GM18508 (cell line): Measurements from ENCODE around the gene BNIP3.
"Not testable (repeated sequence)": the region's sequence is repeated elsewhere in the genome, so short reads cannot be mapped to it uniquely, and the experiment has no call there.

ENCODE experiments used
- ATAC-seq: cut with Tn5 transposase; IDR thresholded peaks from one replicate; pipeline ENCODE4 v1.9.1; 2021; ENCODE audit warnings: moderate number of reproducible peaks; ENCODE audit not compliant: insufficient read depth, unreplicated experiment

BNIP3 gene

GRCh38 chr10:131959841-131960240 lies 21.9 kb downstream of the BNIP3 start:
- ATAC-seq: no peak

GRCh38 chr10:131955591-131956340 lies 26.0 kb downstream of the BNIP3 start:
- no peak for ATAC-seq

DNA sequence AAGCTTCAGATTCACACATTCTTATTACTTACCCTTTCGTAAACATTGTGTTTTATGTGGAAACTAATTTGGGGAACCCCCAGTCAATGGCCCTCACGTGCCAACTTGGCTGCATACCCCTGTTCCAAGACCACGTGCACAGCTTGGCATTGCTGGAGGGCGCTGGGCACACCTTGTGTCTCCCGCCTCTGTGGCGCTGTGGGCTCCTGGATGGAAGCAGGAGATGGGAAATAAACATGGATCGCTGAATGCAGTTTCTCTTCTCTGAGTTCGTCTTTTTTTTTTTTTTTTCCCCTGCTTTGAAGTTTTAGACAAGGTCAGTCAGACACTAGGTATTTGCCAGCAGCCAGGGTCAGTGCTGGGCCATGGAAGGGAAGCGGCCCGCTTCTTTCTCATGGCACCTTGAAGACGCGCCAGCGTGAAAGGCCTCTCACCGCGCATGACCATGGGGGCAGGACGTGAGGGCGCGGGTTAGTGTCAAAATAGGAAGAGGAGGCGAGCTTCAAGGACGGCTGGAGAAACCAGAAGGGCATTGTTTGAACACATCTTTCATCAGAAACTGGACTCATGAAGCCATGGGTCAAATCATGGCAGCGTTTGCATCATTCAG lies 27.3 kb downstream of the BNIP3 start:
- no peak for ATAC-seq

DNA sequence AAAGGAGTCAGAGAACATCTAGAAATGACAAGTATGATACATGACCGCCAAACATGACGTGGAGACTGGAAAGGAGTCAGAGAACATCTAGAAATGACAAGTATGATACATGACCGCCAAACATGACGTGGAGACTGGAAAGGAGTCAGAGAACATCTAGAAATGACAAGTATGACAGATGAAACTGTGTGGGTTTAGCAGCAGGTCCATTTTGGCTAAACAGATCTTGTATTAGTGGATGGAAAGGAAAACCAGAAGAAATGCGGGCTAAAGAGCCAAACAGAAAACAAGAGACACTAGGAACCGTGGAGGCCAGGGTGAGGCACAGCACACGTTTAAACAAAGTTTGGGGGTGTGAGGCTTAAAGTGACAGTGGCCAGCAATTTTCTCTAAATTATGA lies 31.8 kb downstream of the BNIP3 start:
- ATAC-seq: not testable (repeated sequence)

DNA sequence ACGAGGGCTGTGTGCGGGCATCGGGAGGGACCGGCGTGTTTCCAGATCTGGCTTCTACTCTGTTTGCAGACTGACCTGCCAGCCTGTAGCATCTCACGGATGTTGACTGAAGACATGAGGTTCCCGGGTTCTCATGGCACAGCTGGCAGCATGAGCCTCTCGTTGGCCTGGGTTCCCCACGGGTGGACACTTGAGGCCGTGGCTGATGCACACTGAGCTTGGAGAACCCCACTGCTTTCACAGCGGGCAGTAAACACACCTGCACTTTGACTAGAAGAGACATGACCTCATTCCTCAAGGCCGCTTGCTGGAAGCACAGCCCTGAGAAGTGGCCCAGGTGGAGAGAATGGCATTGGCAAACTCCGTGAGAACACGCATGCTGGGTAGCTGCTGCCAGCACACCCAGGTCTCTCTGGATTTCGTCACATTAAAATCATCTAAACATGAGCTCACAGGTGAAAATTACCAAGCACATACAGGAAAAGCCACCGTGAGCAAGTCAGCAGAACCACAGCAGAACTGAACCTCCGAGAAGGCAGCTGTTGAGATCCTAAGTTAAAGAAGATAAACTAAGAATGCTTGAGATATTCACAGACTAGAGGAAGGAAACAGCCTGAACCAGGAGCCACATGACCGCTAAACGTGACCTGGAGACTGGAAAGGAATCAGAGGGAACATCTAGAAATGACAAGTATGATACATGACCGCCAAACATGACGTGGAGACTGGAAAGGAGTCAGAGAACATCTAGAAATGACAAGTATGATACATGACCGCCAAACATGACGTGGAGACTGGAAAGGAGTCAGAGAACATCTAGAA lies 32.5 kb downstream of the BNIP3 start:
- ATAC-seq: no peak

DNA sequence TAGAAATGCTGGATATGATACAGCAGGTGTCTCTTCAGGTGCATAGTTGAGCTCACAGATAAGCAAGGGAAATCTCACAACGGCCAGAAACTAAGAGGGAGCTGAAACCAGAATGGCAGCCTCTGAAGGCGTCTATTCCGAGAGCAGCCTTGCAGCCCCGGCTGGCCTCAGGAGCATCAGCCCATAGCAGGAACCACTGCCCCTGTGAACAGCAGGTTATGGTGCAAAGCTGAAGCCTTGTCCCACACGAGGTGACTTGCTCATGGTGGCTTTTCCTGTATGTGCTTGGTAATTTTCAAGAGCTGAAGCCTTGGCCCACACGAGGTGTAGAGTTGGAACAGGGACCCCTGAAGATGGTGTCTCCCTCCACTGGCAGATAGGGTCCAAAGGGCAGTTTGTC lies 33.2 kb downstream of the BNIP3 start:
- no peak for ATAC-seq

DNA sequence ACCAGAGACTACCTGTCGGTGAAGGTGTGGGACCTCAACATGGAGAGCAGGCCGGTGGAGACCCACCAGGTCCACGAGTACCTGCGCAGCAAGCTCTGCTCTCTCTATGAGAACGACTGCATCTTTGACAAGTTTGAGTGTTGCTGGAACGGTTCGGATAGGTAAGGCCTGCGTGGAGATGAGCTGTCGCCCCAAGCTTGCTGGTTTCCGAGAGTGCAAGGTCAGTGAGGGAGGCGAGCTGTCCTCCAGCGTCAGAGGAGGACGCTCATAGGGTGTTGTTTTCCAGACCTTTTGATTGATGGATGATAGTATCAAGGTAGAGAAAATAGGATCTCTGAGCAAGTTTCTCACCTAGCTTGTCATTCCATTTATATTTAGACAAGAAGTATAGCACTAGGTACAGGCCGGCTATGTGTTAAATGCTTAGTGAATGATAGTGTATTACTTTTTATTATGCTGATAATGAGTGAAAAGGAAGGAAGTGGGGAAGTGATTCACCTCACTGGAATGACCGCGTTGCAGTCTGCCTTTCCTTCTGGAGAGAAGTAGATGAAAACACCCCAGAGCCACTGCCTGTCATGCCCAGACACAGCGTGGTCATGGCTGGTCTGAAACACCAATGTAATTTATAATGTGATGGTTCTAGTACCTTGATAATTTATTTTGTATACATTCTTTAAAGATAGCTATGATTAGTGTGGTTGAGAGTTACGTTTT lies 33.9 kb downstream of the BNIP3 start:
- no peak for ATAC-seq

DNA sequence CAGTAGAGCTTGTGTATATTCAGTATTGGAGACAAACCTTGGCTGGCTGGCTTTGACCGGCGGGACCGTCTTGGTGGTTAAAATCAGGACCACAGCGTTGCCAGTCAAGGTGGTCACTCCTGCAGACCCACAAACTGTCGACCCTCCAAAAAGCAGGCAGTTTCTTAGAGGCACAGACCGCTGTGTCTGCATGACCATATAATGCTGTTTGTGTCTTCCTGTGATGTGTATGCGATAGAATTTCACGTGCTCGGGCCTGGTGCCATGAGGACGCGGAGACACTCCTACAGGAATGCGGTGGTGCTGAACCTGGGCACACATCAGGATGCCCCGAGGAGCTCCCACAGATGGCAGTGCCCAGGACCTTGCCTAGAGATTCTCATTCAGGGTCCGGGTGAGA lies 34.8 kb downstream of the BNIP3 start:
- no peak for ATAC-seq

DNA sequence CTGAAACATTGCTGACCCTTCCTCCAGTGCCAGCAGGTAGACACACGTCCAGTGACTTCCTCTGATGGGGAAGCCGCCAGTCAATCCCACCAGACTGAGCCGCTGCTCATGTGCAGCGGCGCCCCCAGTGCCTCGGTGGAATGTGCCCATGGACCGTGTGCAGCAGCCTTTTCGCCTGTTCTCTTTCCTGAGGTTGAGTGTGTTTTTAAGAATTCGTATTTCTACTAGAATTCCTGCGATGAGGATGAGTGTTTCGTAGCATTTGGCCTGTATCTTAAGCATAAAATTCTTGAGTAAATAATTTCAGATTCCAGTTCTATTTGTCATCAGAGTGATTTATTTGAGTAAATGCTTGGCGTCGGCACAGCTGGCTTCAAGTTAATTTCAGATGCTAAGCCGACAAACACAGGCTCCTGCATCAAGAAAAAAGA lies 35.4 kb downstream of the BNIP3 start:
- ATAC-seq: no peak

DNA sequence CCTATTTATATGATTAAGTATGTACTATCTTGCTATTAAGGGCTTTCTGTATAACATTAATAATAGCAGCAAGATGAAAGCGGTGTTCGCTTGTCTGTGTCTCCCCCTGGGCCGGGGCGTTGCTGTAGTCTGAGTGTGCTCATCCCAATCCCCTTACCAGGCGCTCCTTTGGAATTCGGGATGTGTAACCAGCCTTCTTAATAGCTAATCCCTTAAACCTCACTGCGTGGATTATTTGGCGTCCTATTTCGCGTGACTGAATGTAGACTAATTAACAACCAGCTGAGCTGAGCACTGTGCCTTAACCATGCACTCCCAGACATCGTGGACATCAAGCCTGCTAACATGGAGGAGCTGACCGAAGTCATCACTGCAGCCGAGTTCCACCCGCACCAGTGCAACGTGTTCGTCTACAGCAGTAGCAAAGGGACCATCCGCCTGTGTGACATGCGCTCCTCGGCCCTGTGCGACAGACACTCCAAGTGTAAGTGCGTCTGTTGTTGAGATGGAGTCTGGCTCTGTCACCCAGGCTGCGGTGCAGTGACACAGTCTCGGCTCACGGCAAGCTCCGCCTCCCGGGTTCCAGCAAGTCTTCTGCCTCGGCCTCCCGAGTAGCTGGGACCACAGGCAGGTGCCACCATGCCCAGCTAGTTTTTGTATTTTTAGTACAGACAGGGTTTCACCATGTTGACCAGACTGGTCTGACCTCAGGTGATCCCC lies 36.6 kb downstream of the BNIP3 start:
- no peak for ATAC-seq

GRCh38 chr10:131944412-131944811 lies 37.3 kb downstream of the BNIP3 start:
- no peak for ATAC-seq

- ATAC-seq: no peak
Measured at GRCh38 chr10:131943021-131943814, 38.5 kb downstream of the BNIP3 start.

DNA sequence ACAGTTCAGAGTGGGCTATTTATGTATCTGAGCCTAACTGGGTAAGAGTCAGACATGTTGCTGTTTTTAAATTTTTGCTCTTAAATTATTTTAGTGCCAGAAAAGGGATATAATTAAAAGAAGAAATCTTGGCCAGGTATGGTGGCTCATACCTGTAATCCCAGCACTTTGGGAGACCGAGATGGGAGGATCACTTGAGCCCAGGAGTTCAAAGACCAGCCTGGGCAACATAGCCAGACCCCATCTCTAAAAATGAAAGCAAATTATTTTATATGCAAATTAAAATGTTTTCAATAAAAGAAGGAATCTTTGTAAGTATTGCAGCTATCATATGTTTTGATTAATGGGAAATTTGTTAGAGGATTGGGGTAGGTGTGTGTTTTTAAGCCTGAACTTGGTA lies 39.3 kb downstream of the BNIP3 start:
- ATAC-seq: no peak

DNA sequence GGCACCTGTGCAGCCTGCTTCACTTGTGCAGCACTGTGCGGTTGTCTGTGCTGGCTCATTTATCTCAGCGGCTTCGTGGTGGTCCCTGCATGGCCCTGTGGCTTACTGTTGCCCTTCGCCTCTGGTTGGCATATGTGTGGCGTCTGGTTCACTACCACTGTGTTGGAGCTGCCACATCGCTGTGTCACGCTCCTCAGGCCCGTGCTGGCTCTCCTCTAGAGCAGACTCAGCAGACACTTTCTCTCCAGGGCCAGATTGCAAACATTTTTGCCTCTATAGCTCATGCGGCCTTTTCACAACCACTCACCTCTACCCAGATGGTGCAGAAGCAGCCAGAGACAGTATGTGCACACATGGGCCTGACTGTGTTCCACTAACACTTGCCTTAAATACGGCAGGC lies 43.0 kb downstream of the BNIP3 start:
- ATAC-seq: no peak

DNA sequence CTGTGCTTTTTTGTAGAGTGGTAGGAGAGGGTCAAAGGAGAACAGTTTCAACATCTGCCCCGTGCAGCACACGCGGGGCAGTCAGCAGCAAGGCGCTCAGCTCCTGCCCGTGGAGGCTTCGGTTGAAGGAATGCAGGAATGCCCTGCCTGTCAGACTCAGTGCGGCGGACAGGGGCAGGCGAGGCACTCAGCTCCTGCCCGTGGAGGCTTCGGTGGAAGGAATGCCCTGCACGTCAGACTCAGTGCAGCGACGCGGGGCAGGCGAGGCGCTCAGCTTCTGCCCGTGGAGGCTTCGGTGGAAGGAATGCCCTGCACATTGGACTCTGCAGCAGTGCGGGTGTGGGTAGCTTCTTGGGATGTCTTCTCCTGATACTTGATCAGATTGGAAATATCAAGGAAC lies 43.9 kb downstream of the BNIP3 start:
- ATAC-seq: no peak

DNA sequence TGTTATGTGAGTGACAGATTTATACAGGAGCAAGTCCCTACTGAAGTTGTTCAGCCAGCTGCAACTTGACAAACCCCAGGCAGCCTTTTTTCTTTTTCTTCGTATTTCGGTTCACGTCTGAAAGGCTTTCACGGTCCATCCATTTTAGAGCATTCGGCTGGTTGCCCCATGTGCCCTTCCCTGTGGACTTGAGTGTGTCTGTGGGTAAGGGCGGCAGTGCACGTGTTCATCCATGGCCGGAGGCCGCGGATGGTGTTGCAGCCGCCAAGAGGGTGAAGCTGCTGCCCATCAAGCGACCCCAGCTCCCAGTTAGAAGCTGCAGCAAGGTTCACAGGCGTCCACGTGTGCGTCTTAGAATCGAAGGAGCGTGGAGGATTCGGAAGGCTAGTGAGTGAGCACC lies 45.0 kb downstream of the BNIP3 start:
- ATAC-seq: no peak

GRCh38 chr10:131936294-131936693 lies 45.4 kb downstream of the BNIP3 start:
- no peak for ATAC-seq

GRCh38 chr10:131935260-131935659 lies 46.5 kb downstream of the BNIP3 start:
- no peak for ATAC-seq

DNA sequence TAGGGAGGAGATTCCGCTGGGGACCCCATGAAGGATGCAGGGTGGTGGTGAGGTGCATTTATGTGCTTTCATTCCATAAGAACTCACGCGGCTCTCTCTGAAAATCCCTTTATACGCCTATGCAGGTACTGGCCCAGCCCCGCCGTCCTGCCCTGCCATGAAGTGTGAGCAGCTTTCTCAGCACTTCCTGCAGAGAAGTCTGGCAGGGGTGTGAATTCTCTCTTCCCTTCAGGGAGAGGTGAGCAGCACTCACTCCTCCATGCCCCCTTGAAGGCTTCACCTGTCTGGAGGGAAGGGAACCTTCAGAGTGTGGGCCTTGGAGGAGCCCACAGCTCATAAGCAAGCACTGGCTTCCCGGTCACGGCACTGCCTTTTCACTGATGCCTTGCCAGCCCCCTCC lies 47.0 kb downstream of the BNIP3 start:
- ATAC-seq: no peak
